Suppressor macrophage (primary cell): ENCODE results near the gene DCAF5.
A peak's percentile ranks its signal among the peaks of the same experiment; 100 is the strongest.

ENCODE experiments used
- DNase-seq, 4 experiments: peaks; one replicate each; pipeline ENCODE4 v3.0.0-alpha.2; 2020 to 2022

DCAF5 gene

DNA sequence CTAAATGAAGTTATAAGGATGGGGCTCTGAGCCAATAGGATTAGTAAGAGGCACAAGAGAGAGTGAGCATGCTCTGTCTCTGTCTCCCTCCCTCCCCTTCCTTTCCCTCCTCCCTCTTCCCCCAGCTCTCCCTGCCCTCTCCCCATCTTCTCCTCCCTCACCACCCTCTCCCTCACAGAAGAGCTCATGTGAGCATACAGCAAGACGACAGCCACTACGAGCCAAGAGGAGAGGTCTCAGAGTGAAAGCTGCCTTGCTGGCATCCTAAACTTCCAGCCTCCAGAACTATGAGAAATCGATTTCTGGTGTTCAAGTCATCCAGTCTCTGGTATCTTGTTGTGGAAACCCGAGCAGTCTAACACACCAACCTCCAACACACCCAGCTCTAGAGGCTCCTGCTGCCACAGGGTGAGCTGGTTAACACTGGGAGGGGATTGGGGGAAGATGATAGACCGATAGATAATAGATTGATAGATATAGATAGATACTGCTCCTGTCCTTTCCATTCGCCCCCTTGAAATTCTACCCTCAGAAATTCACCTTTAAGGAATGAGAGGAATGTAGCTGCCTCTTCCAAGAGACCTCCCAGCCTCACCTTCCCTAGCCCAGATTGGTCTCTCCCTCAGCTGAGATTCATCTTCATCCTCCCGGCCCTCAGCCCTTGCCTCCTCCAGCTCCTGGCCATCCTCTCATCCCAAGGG lies 148.0 kb downstream of the DCAF5 start:
- DNase-seq, result no peak

DNA sequence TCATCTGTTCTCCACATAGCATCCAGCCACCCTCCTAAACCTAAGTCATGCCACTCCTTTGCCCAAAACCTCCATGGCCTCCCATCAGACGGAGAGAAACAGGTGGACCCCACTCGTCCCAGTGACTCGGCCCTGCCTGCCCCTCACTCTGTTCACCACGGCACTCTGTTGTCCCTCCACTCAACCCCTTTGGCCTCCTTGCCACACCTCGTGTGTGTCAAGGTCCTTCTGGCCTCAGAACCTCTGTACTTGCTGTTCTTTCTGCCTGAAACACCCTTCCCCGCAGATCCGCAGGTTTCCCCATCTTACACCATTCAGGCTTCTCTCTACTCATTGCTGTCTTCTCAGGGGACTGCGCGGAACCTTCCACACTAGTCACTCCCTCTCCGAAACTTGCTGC lies 149.3 kb downstream of the DCAF5 start:
- DNase-seq, result no peak

DNA sequence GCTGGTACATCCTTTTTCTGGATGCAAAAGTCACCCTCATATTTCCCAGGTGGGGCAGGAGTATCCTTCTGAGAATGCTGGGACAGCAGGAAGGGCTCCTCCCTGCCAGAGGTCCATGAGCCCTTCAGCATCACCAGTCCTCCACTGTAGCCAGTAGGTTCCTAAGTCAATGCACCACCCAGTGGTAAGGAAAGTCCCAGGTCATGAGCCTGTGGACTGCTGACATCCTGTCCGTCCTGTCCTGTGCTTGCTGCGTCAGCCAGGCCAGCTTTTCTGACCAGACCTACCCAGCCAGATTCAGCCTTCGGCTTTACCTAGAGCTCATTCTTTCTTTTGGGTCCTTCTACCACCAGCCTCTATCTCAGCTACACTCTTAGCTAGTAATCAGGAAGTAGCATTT lies 150.8 kb downstream of the DCAF5 start:
- peak in 3 of 4 experiments; percentile 41 to 64 (median 54) for DNase-seq

DNA sequence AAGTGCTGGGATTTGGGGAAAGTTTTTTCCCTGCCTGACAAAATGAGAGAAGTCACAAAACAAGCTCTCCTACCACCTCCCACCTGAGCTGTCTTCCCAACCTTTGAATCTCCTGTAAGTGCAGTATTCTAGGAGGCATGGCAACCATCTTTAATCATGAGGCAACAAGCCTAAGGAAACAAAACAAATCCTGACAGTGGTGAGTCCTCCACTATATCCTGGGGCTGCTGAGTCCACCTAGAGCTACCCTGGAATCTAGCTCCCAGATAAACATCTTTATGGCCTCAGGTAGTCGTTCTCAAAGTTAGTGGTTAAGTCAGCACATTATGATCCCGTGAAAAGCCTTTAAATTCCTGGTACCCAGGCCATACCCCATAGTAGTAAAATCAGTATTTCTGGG lies 151.5 kb downstream of the DCAF5 start:
- no peak for DNase-seq
